Activated naive CD8-positive, alpha-beta T cell treated with anti-CD3 and anti-CD28 coated beads for 36 hours (primary cell): ENCODE data around the gene RSAD1. TPM values are rescaled to one million over a fixed set of nuclear protein-coding genes. Genes with fewer than 3 reads are reported as not detected.

Experiments
- DNase-seq: peaks from one replicate; pipeline ENCODE4 v3.0.0; 2021
- H3K27ac Mint-ChIP-seq: one replicate; pipeline ENCODE4 v1.8.0; 2022; ENCODE audit warnings: mild to moderate bottlenecking, moderate library complexity, mixed read lengths
- H3K27me3 Mint-ChIP-seq: one replicate; pipeline ENCODE4 v1.8.0; 2022; ENCODE audit warnings: mild to moderate bottlenecking, mixed read lengths
- H3K36me3 Mint-ChIP-seq: one replicate; pipeline ENCODE4 v1.8.0; 2021; ENCODE audit warnings: mild to moderate bottlenecking, mixed read lengths
- H3K4me1 Mint-ChIP-seq: one replicate; pipeline ENCODE4 v1.8.0; 2021; ENCODE audit warnings: mixed read lengths
- H3K4me3 Mint-ChIP-seq: one replicate; pipeline ENCODE4 v1.8.0; 2022; ENCODE audit warnings: mild to moderate bottlenecking, moderate library complexity, mixed read lengths
- H3K9me3 Mint-ChIP-seq: one replicate; pipeline ENCODE4 v1.8.0; 2022; ENCODE audit warnings: mixed read lengths
- total RNA-seq, 2 experiments: library from RNA; stranded (reverse); gene quantifications; one replicate each; pipeline ENCODE4 v1.2.3, GENCODE V29; 2021

RSAD1 gene
- total RNA-seq = 10 to 100 TPM; 36.5 to 37.0 TPM

DNA sequence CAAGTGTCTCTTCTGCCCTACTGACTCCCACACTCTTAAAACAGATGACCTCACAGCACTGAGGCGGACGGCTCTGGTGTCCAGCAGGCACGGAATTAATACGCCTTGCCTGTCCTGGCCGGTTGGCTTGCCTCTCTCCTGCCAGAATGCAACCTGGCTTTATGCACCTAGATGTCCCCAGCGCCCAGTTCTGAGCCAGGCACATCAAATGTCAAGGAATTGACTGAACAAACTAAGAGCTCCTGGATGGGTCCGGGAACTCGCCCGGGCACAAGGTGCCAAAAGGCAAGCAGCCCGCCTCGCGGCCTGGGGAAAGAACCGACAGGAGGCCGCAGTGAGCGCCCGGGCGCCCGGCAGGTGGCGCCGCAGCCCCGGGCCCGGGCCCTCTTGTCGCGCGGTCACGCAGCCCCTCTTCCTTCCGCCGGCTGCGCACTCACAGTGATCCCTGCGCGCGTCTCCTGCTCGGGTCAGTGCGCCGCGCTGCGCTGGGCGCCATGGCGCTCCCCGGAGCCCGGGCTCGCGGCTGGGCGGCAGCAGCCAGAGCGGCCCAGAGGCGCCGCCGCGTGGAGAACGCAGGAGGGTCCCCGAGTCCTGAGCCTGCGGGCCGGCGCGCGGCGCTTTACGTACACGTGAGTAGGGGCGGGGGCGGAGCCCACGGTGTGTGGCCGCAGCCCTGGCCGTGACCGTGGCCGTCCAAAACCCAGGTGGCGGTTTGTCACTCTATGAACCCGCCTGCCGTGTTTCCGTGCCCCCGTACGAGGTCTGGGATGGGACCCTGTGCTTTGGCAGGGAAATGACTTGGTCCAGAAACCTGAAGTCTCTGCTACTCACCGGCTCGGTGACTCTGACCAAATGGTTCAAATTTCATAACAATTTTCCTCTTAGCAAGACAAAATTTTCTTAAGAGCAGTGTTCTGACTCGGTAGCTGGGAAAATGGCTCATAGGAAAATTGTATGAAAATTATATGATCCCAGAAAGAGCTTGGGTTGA lies at the start of gene RSAD1:
Gene RSAD1, plus strand, starts transcription at position 470 of the 991 bp plus-strand sequence. Its CDS starts 25 bp downstream, at position 495.
- H3K4me3 Mint-ChIP-seq = peak within 1 kb of the TSS; percentile 92
- H3K27me3 Mint-ChIP-seq = no peaks in the 10 kb centered on the region
- peaks cover 26% of the 10 kb centered on the region for H3K4me1 Mint-ChIP-seq
- H3K9me3 Mint-ChIP-seq = no peaks in the 10 kb centered on the region
- DNase-seq = peak; percentile 91
- H3K27ac Mint-ChIP-seq = peak within 1 kb of the TSS; percentile 94
- peaks cover 9% of the 10 kb centered on the region for H3K36me3 Mint-ChIP-seq

DNA sequence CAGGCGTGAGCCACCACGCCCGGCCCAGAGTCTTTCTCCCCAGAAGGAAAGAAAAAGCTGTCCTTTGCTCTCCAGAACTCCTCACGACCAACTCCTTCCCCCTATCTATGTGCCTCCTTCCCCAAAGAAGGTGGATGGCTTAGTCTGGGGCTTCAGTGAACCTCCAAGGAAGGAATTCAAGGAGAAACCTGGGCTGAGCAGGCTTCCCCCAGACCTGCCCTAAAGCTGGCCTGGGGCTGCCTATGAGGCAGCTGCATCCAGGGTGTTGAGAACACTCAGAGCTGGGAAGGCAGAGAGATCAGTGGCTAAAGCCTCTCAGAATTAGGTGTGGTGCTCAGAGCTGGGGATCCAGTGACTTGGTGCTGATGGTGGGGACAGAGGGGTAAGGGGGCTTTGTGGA lies 48.9 kb upstream of the RSAD1 start:
- no peak for DNase-seq
- Mint-ChIP-seq H3K4me1 (peaks cover 16% of the 10 kb centered on the region), H3K9me3 (no peaks in the 10 kb centered on the region), H3K4me3 (no peak overlapping the region), H3K36me3 (no peaks in the 10 kb centered on the region), H3K27me3 (no peaks in the 10 kb centered on the region), H3K27ac (no peak overlapping the region)

DNA sequence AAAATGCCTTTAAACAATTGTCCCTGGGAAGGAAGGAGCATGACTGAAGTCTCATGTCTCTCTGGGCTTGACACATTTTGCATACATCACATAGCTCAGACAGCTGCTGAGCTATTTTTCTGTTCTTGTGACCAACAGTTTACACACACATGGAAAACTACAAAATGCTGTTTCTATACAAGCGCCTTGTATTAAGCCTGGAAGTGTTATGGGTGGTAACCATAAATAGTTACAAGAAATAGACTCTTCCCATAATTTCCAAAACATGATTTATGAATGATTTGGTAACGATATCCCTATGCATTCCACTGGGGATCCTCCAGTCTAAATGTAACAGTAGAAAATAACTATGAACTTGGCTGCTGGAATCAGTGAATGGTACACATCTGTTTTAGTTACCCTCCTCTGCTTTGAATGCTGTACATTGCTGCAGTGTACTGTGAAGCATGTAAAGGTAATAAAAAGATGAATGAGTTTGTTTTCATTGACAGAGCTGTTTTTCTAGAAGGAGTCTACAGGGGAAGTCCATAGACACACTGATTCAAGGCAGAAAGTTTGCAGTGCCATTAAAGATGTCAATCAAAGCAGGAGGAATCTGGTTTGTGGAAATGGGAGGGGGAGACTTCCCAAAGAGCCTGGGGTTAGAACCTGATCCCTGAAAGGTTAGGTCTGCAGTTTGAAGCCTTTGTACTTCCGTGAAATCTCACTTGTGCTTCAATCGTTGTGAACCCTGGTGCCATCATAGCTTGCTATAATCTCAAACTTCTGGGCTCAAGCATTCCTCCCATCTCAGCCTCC lies 47.6 kb upstream of the RSAD1 start:
- Mint-ChIP-seq H3K36me3 (no peaks in the 10 kb centered on the region), H3K27me3 (no peaks in the 10 kb centered on the region), H3K4me3 (no peak overlapping the region), H3K4me1 (peaks cover 9% of the 10 kb centered on the region), H3K9me3 (no peaks in the 10 kb centered on the region), H3K27ac (no peak overlapping the region)
- no peak for DNase-seq

DNA sequence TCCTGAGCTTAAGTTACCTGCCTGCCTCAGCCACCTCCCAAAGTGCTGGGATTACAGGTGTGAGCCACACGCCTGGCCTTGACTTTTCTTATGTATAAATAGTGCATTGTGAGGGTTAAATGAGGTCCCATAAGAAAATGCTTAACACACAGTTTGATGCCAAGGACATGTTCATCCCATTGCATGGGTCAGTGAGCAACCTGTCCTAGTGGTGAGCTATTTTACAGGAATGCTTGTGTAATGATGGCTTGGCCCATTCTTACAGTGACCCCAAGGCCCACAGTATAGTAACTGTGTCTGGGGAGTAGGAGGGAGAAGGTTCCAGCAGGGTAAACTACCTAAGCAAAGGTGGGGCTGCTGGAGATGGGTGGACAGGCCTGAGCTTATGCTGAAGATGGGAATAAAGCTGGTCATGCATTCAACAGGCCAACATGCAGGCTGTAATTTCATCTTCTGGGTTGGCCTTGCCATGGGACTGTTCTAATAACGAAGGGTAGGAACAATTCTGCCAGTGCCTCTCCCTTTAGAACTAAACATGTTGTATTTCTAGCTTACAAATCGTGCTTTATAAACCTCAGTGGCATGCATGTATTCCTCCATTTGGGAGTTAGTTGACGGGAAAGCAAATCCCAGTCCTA lies 46.4 kb upstream of the RSAD1 start:
- H3K4me1 Mint-ChIP-seq = peaks cover 4% of the 10 kb centered on the region
- H3K4me3 Mint-ChIP-seq = no peak overlapping the region
- no peaks in the 10 kb centered on the region for H3K27me3 Mint-ChIP-seq
- H3K27ac Mint-ChIP-seq = no peak overlapping the region
- no peak for DNase-seq
- H3K36me3 Mint-ChIP-seq = peaks cover 3% of the 10 kb centered on the region
- H3K9me3 Mint-ChIP-seq = no peaks in the 10 kb centered on the region

GRCh38 chr17:50437409-50437808 lies 41.3 kb upstream of the RSAD1 start:
- Mint-ChIP-seq H3K9me3 (no peaks in the 10 kb centered on the region), H3K4me1 (no peaks in the 10 kb centered on the region), H3K27me3 (no peaks in the 10 kb centered on the region), H3K4me3 (no peak overlapping the region), H3K27ac (no peak overlapping the region), H3K36me3 (peaks cover 3% of the 10 kb centered on the region)
- DNase-seq = no peak

DNA sequence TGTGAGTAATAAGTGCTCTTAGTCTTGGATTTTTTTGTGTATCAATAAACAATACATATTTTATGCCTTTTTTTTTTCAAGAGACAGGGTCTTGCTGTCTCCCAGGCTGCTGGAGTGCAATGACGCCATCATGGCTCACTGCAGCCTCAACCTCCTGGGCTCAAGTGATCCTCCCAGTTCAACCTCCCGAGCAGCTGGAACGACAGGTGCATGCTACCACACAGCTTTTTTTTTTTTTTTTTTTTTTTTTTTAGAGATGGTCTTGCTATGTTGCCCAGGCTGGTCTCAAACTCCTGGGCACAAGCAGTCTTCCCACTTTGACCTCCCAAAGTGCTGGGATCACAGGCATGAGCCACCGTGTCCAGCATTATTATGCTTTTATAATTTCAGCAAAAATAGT lies 39.7 kb upstream of the RSAD1 start:
- Mint-ChIP-seq H3K36me3 (peaks cover 3% of the 10 kb centered on the region), H3K27ac (no peak overlapping the region), H3K4me1 (no peaks in the 10 kb centered on the region), H3K27me3 (no peaks in the 10 kb centered on the region), H3K9me3 (no peaks in the 10 kb centered on the region), H3K4me3 (no peak overlapping the region)
- DNase-seq = no peak

- Mint-ChIP-seq H3K4me3 (no peak overlapping the region), H3K4me1 (no peaks in the 10 kb centered on the region), H3K27me3 (no peaks in the 10 kb centered on the region), H3K9me3 (no peaks in the 10 kb centered on the region), H3K36me3 (peaks cover 3% of the 10 kb centered on the region), H3K27ac (no peak overlapping the region)
- no peak for DNase-seq
These were observed 38.4 kb upstream of the RSAD1 start for GRCh38 chr17:50440172-50440837.

DNA sequence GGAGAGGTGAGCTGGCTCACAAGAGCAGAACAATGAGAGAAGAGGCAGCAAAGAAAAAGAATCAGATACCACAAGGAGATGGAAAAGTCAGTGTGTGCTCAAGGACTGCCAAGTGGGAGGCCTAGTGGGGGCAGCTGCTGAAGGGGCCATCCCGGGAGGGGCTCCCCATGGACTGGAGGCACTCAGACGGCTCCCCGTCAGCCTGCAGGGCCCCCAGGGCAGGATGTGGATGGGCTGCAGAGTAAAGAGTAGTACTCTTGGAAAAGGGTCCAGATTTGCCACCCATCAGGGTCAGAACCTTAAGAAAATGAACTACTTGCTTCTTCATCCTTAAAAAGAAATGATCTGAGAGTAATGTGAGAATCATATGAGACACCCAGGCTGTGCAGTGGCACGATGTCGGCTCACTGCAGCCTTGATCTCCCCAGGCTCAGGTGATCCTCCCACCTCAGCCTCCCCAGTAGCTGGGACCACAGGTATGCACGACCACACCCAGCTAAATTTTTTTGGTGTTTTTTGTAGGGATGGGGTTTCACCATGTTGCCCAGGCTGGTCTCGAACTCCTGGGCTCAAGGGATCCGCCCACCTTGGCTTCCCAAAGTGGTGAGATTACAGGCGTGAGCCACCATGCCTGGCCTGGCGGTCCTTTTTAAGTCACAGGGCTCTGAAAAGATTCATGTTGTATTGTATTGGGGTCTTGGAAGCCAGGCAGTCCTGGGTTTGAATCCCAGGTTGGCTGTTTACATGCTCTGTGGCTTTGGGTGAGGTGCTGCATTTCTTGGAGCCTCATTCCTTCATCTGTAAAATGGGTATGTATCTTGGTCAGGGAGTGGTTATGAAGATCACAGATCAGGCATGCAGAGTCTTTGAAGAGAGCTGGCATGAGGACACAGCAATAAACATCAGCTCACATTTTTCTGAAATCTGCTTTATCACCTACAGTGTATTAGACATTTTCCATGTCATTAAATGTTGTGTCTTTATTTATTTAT lies 37.5 kb upstream of the RSAD1 start:
- Mint-ChIP-seq H3K4me1 (no peaks in the 10 kb centered on the region), H3K9me3 (no peaks in the 10 kb centered on the region), H3K27ac (no peak overlapping the region), H3K36me3 (peaks cover 3% of the 10 kb centered on the region), H3K4me3 (no peak overlapping the region), H3K27me3 (no peaks in the 10 kb centered on the region)
- DNase-seq = no peak

- no peak for DNase-seq
- Mint-ChIP-seq H3K4me3 (no peak overlapping the region), H3K36me3 (no peaks in the 10 kb centered on the region), H3K9me3 (no peaks in the 10 kb centered on the region), H3K4me1 (no peaks in the 10 kb centered on the region), H3K27ac (no peak overlapping the region), H3K27me3 (no peaks in the 10 kb centered on the region)
These were observed 35.1 kb upstream of the RSAD1 start for GRCh38 chr17:50443505-50443974.

- Mint-ChIP-seq H3K4me1 (no peaks in the 10 kb centered on the region), H3K4me3 (no peak overlapping the region), H3K9me3 (no peaks in the 10 kb centered on the region), H3K27ac (no peak overlapping the region), H3K27me3 (no peaks in the 10 kb centered on the region), H3K36me3 (no peaks in the 10 kb centered on the region)
- no peak for DNase-seq
These were observed 33.6 kb upstream of the RSAD1 start for GRCh38 chr17:50444841-50445715.

- no peaks in the 10 kb centered on the region for H3K4me1 Mint-ChIP-seq
- no peak for DNase-seq
These were observed 32.8 kb upstream of the RSAD1 start for GRCh38 chr17:50445730-50446325.

GRCh38 chr17:50447870-50448595 lies 30.6 kb upstream of the RSAD1 start:
- no peaks in the 10 kb centered on the region for H3K9me3 Mint-ChIP-seq
- no peaks in the 10 kb centered on the region for H3K27me3 Mint-ChIP-seq
- H3K36me3 Mint-ChIP-seq = no peaks in the 10 kb centered on the region
- H3K27ac Mint-ChIP-seq = no peak overlapping the region
- no peaks in the 10 kb centered on the region for H3K4me1 Mint-ChIP-seq
- no peak overlapping the region for H3K4me3 Mint-ChIP-seq
- no peak for DNase-seq

More at GRCh38 chr17:50445730-50446325, 32.8 kb upstream of the RSAD1 start:
- Mint-ChIP-seq H3K9me3 (no peaks in the 10 kb centered on the region), H3K27ac (no peak overlapping the region), H3K36me3 (no peaks in the 10 kb centered on the region), H3K4me3 (no peak overlapping the region), H3K27me3 (no peaks in the 10 kb centered on the region)
